ENCODE measurements around the gene ZC3H7A.

DNA sequence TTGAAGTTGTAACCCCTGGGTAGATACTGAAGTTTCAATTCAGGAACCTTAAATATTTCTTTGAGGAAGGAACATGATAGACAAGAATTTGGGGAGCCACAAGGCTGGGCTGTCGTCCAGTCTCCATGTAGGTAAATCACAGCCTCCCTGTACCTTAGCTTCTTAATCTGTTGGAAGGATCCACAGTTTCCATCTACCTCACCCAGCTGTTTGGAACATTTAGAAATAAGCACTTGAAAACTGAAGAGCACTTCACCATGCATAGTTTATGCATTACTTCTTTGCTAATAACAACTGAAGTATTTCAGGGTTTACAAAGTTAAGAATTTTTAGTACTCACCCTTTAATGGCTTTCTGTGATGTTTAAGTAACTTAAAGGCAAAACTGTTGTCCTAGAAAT is 71.6 kb downstream of the ZC3H7A start:
- TF ChIP-seq POLR2A (IDR thresholded peaks at IDR 0.05): no peak
- no peak for TF ChIP-seq CTCF (IDR thresholded peaks at IDR 0.05)
- no peak for TF ChIP-seq POLR2AphosphoS5 (IDR thresholded peaks at IDR 0.05; ENCODE audit: insufficient read depth in 1 of 2, low read depth in 1 of 2)

All from vagina (tissue), 2 donors.